Renal cortex interstitium (tissue), 11 donors: ENCODE results near the gene MAD1L1. TPM values are rescaled to one million over a fixed set of nuclear protein-coding genes. Genes with fewer than 3 reads are reported as not detected.
A peak's percentile ranks its signal among the peaks of the same experiment; 100 is the strongest.

ENCODE experiments used
- DNase-seq, 11 donors: peaks; one replicate each; pipeline ENCODE4 v3.0.0-alpha.2; 2013; ENCODE audit warnings: low read depth in 9 of 11, low spot score in 4 of 11; ENCODE audit errors: extremely low read depth in 1 of 11
- polyA plus RNA-seq, 3 donors: library from polyadenylated mRNA; unstranded; fragments of 120-200 nt; gene quantifications; one replicate each; pipeline ENCODE4 v1.2.1, GENCODE V29; 2013; ENCODE audit not compliant: insufficient read length in 3 of 3

MAD1L1 gene
- polyA plus RNA-seq, 3 donors, result 22.6 to 28.2 (median 26.3) TPM

DNA sequence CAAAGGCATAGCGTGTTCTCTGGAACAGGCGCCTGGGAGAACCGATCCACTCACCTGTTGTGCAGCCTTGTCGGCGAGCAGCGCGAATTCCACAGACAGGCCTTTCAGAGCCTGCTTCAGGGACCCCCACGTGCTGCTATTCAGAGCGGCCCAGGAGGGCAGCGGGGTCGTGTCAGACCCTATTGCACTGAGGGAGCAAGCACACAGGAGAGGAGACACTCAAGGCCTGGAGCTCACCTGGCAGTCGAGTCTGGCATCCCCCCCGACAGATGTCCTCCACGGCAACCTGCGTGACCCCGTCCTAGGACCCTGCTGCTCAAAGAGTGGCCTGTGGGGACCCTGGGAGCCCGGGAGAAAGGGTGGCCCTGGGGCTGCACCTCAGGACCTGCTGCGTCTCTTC lies 30.4 kb upstream of the MAD1L1 start:
- DNase-seq, result no peak

DNA sequence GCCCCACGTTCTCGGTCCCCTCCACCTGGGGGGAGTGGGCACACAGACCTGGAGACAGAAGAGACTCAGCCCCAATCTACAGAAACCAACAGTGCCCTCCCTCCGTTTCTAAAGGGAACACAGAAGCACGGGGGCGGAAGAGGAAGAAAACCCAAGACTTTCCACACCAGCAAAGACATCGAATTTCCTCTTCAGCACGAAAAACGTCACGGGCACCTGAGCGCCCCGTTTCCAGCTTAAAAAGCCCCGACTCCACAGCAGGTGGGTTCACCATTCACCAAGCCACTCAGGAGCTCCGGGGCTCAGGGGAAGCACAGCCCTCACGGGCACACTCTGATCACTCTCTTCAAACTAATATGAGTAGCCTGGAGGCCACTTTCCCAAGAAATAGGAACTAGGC lies 28.9 kb upstream of the MAD1L1 start:
- no peak for DNase-seq

DNA sequence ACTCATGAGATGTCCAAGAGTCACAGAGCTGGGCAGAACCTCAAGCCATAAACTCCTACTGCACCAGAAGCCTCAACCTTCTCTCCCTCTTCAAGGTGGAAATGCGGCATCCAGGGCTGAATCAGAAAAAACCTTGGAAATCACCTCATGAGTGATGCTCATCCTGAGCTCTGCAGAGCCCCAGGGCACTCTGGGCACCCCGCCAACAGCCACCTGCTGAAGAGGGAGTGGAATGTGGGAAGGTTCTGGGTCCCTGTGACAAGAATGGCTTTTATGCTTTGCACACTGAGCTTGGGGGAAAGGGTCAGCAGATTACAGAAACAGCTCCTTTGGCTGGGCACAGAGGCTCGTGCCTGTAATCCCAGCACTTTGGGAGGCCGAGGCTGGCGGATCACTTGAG lies 28.1 kb upstream of the MAD1L1 start:
- DNase-seq, result peak in 1 of 11 donors; percentile 22

DNA sequence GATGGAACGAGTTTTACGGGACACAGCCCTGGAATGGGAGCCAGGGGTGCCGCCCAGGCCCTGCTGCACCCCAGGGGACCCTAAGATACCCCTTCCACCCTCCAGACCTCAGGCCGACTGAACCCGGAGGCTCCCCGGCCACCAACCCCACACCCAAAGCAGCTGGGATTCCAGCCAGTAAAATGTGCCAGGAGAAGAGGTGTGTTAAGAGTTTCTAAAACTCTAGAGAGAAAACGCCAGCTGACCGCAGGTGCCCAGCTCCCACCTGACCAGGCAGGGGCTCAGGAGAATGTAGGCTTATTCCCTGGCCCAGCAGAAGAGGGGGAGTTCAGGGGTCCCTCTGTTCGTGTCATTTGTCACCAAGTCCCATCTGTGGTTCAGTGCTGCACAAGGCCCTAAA lies 26.7 kb upstream of the MAD1L1 start:
- no peak for DNase-seq

DNA sequence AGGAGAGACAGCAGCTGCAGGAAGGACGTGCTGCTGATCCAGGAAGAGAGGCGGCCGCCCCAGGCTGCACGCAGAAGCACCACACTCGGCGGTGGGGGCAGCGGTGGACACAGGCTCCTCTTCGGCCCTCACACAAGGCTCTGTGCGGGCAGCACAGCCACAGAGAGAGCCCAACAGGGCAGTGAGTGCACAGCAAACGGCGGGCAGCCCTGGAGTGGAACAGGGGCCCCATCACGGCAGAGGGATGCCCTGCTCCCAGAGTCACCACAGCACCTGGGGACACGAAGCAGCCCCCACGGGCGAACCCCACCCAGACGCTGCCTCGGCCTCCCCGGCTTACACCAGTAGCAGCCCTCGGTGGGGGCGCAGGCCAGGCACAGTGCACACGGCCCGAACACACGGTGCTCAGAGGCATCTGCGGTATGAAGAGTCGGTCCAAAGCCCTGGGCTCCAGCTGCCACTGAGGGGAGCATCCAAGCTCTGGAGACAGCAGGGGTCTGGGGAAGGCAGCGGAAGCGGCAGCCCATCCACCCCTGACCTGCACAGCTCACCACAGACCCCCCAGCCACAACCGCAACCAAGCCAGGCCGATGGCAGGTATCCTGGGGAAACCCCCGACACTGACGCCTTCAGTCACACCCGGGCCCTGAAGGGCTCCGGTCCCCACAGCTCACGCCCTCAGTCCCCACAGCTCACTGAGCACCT lies 26.1 kb upstream of the MAD1L1 start:
- no peak for DNase-seq

DNA sequence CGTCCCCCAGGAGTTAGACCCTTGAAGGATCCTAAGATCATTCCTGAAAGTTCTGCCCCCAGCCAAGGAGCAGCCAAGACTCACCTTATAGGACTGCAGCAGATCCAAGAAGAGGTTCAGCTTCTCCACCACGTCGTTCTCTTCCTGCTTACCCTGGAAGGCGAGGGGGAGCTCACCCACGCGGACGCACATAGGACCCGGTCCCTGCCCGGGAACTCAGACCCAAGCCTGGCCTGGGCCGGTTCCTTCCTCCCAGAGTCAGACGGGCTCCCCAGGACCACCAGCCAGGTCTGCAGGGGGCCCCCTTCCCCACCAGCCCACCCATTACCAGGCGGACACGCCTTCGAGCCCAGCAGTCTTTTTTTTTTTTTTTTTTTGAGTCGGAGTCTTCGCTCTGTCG lies 24.9 kb upstream of the MAD1L1 start:
- no peak for DNase-seq

DNA sequence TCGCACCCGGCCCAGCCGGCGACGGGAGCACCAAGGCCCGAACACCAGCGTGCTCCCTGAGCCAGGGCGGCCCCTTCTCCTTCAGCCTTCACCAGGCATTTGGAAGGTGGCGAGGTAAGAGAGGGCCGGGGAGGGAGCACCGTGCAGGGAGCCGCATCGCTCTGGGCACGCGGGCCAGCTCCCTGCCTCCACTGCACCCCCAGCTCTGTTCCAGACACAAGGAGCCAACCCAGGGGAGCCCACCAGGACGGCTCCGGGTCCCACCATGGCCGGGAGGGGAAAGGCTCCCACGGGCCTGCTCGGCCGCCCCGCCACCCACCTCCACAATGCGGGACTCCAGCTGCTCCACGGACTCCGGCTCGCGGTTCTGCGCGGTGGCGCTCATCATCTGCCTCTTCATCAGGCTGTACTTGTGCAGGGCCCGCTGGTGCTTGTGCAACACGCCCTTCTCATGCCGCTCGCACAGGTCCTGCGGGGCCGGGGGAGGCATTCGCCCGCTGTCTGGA lies 24.4 kb upstream of the MAD1L1 start:
- DNase-seq, result no peak

DNA sequence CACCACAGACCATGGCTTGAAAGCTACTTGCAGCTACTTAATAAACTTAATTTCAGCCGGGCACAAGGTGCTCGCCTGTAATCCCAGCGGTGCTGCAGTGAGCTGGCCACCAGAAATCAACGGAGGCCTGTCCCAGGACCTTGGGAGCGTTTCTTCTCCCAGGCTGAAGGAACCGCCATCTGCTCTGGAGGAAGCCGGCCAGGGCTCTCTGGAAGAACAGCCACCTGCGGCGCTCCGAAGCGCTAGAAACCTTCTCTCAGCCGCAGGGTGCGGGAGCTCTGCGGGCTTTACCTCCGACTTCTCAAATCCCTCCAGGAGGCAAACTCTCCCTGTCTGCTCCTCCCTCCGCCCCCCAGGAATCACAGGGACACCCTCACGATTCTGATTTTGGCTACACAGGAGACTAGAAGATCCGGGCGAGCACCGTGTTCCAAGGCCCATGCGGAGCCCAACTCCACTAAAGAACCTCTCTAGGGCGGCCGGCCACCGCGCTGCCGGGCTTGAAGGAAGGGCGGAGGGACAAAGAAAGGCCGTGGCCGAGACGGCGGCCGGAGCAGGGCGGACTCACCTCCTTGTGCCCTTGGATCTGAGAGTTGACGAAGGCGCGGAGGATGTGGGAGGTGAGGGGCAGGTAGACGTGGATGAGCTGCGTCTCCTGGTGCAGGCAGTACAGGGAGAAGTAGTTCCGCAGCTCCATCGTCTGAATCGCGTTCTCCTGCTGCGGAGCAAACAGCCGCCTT lies 23.7 kb upstream of the MAD1L1 start:
- DNase-seq, result no peak

DNA sequence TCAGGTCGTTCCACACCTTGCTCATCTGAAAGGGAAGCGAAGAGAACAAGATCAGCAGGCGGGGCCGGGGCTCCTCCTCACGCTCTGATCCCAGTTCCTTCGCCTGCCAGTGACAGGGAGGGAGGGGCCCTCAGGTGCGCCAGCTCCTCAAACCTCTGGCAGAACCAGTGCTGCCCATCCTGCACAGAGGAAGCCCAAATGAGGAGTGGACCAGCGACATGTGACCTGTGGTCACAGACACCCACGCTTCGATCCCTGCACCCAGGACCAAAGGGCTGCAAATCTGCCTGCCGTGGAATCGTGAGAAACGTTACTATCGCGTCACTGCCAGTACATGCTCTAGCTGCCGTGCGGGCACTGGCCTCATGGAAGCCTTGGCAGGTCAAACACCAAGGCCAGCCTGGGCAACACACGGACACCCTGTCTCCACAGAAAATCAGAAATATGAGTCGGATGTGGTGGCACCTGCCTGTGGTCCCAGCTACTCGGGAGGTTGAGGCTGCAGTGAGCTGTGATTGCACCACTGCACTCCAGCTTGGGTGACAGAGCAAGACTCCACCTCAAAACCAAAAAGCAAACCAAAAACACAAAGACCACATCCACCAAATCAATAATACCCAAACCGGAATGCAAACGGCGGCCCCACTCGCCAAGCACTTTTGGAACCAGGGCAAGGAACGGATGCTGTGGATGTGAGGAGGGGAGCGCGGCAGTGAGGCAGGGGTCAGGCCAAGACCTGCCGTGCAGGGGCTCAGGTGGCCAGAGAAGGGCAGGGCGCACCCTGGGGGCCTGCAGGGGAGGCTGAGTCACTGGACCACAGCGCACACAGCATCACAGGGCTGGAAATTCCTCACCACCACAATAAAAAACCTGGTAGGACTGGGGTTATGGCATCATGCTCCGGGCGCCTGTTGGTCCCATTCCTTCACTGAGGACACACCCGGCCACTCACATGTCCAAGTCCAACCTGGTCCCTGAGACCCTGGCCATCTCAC lies 22.7 kb upstream of the MAD1L1 start:
- no peak for DNase-seq

DNA sequence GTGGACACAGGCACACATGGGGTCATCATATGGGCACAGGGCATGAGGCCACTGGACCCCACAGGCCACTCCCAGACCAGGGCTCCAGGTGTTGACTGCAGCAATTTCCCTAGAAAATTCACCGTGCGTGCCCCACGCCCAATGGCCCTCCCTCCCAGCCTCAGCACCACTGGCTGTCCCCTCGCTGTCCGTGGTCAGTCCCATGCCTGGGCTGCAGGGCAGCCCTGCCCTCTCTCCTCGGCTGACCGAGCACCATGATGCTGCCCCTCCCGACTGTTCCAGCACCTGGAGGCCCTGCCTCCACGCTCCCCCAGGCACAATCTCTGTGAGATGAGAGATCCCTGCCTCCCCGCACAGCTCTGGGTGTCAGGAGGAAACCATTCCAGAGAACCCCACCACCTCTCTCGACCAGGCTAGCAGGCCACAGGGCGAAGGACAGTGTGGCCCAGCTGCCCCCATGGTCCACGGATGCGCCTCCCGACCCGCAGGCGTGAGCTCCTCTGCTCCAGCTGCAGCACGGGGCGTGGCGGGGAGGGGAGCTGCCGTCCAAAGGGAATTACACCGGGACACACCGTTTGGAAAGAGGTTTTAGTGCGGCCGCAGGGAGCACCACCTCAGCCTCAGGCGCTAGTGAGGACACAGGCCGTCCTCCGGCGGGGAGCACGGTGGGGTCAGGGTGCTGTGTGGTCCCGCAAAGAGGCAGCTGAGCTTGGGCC lies 21.8 kb upstream of the MAD1L1 start:
- no peak for DNase-seq

DNA sequence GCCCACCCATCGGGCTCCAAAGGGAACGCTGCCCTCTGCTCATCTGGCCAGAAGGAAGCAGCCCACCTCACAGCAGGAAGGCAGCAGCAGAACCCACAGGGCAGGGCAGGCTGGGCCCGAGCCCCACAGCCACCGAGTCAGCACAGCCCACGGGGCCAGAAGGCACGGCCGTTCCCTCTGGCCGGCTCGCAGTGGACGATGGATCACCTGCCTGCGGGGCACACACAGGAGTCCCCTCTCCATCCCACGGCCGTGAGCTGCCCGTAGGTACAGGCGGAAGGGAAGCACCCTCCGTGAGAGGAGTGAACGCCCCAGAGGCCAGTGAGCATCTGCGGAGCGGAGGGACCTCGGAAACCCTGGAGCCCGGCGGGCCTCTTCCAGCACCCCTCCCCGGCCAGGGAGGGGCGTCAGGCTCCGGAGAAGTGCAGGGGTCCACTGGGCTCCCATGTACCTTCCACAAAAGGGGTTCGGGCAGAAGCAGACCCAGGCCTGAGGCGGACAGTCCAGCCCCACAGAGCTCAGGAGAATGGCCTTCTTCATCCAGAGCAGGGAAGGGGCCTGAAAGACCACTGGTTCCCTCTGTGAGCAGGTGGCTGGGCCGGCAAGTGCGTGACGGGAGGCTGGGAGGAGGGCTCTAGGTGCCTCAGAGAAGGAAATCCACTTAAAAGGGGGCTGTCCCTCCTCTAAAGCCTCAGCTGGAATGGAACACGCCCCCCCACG lies 20.9 kb upstream of the MAD1L1 start:
- no peak for DNase-seq

DNA sequence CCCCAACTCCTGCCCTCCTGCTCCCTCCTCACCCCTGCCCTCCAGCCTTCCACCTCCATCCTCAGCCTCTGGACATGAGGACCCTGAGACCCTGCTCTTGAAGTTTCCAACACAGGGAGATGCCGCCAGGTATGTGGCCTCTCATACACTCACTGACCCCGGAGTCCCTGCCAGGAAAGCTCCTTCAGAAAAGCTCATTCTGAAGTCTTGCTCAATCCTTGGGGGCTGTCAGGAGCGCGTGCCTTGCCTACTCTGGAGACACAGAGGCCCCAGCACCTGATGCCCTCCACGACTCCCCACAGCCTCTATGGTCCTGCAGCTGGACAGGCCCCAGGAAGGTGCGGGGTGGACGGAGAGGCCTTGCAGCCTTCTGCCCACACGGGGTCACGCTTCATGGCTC lies 20.3 kb upstream of the MAD1L1 start:
- no peak for DNase-seq

DNA sequence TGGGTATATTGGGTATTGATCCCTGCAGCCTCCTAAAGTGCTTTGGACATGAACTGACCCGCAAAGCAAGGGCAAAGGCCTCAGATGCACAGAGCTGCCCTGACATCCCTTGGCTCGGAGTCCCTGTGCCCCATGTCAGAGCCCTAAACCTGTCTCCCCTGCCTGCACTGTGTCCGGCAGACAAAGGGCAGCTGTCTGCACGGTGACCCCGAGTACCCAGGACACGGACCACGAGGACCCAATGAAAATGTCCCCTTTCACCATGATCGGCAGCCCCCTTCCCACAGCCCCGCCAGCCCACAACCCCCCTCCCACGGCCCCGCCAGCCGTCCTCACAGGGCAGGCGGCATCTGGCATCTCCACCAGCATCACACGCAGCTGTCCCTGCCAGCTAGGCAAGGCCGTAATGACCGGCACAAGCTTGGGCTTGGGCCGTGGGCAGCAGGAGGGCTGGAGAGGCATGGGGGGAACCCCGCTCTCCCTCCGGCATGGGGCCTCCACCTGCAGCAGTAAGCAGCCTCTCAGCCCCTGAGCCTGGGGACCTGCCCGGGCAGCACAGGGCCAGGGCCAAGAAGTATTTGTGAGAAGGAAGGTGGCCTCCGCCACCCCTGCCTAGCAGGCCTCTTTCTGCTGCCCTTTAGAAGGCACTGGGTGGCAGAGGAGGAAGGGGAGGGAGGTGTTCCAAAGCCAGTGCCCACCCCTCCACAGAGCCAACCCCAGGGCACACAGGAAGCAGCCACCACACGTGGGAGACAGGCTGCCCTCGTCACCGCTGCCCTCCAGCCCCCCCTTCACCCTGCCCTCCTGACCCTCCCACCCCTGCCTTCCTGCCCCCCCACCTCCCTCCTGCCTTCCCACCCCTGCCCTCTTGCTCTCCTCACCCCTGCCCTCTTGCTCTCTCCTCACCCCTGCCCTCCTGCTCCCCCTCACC lies 19.4 kb upstream of the MAD1L1 start:
- DNase-seq, result no peak

DNA sequence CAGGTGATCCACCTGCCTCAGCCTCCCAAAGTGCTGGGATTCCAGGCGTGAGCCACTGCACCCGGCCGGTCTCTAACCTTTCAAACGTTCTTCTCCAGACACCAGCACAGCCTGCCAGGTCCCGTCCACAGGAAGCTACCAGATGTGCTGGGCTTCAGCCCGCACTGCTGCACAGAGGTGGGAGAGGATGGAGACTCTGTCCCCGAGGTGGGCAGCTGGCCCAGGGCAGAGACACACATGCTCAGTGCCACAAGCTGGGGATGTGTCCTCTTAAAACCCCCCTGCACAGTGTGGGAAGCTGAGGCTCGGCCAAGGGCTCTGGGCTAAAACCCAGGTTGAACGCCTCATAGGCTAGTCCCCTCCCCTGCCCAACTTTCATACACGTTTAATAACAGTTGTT lies 18.6 kb upstream of the MAD1L1 start:
- no peak for DNase-seq

DNA sequence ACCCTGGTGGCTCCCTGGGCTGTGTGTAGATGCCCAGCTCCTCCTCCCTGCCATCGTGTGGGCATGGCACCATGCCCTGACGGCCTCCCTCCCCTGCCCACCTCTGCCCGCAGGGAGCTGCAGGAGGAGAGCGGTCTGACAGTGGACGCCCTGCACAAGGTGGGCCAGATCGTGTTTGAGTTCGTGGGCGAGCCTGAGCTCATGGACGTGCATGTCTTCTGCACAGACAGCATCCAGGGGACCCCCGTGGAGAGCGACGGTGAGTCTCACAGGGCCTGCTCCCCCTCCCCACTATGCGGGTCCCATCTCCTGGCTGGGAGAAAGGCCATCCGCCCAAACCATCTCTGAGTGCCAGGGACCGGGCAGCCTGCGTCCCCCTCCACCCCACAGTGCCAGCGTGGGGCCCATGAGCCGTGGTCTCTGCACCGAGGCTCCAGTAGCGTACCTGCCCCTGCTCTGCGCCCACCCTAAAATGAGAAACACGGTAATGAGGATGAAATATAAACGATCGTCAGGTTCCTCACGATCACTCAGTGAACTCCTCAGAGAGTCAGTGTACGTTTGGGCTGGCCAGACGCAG lies 17.1 kb upstream of the MAD1L1 start:
- no peak for DNase-seq

DNA sequence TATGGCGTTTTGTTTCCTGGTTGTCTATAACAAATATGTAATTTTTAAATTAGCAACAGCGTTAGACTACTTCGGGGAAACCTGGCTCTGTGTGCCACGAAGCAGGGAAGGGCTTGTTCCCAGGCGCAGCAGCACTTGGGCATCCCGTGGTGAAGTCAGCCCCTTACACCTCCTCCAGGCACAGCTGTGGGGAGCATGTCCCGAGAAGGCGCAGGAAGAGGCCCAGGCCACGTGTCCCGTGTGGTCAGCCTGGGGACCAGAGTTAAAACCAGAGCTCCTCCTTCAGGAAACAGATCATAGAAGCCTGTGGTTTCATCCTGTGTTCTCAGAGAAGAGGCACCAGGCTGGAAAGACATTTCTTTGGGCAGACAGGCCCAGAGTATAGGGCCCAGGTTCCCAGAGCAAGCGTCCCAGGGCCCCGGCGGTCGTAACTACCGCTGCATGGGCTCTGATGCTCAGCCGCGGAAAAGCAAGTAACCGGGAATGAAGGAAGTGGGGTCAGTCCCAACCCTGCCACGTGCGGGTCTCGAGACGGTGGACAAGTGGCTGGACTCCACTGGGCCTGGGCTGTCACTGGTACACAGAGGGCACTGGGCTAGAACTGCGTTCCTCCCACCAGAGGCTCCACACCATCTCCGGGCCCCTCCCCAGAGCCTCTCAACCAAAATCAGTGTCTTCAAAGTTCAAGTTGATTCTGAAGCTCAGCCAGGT lies 16.4 kb upstream of the MAD1L1 start:
- DNase-seq, result no peak
